ENCODE measurements around the gene EPAS1.

The EPAS1 gene

DNA sequence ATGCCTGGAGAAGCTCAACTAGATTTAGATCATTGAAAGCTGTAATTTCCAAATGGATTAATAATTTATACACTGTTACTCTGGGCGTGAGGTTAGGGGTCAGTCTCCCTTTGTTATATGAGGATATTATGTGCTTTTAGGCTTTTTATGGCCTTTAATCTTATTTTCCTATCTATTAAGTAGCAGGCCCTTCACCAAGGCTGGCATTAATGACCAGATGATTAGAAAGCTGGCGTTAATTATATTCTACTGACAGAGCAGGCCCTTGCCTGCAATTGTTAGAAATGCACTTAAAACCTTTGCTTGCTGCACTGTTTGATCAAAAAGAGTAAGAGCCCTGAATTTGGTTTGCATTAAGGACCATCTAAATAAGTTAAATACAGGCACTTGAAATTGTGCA is 75.3 kb downstream of the EPAS1 start:
- FAIRE-seq: no peak
- TF ChIP-seq, protein P1, sequence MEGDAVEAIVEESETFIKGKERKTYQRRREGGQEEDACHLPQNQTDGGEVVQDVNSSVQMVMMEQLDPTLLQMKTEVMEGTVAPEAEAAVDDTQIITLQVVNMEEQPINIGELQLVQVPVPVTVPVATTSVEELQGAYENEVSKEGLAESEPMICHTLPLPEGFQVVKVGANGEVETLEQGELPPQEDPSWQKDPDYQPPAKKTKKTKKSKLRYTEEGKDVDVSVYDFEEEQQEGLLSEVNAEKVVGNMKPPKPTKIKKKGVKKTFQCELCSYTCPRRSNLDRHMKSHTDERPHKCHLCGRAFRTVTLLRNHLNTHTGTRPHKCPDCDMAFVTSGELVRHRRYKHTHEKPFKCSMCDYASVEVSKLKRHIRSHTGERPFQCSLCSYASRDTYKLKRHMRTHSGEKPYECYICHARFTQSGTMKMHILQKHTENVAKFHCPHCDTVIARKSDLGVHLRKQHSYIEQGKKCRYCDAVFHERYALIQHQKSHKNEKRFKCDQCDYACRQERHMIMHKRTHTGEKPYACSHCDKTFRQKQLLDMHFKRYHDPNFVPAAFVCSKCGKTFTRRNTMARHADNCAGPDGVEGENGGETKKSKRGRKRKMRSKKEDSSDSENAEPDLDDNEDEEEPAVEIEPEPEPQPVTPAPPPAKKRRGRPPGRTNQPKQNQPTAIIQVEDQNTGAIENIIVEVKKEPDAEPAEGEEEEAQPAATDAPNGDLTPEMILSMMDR (IDR thresholded peaks at IDR 0.05; ENCODE audit: insufficient read depth, missing control alignments): no peak

DNA sequence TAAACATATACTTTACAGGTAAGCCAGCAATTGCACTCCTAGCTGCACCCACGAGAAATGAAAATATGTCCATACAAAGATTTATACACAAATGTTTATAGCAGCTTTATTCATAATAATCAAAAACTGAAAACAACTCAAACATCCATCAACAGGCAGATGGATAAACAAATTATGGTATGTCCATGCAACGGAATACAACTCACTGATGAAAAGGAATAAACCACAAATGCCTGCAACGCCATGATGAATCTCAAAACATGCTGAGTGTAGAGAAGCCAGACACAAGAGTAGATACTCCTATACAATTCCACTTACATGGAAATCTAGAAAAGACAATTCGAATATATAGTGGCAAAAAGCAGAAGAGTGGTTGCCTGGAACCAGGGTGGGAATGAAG is 76.0 kb downstream of the EPAS1 start:
- FAIRE-seq (no peak), DNase-seq (ENCODE audit: insufficient read length, low spot score) (no peak)
- TF ChIP-seq, protein P1 (IDR thresholded peaks at IDR 0.05; ENCODE audit: insufficient read depth, missing control alignments): no peak

More for the DNA sequence above, 75.3 kb downstream of the EPAS1 start:
- no peak for DNase-seq (ENCODE audit: insufficient read length, low spot score)

- DNase-seq (ENCODE audit: insufficient read length, low spot score) (no peak), FAIRE-seq (no peak)
- TF ChIP-seq, protein P1 (IDR thresholded peaks at IDR 0.05; ENCODE audit: insufficient read depth, missing control alignments): no peak
These were observed 78.4 kb downstream of the EPAS1 start for GRCh38 chr2:46375566-46376125.

- no peak for DNase-seq (ENCODE audit: insufficient read length, low spot score)
- TF ChIP-seq, protein P1 (IDR thresholded peaks at IDR 0.05; ENCODE audit: insufficient read depth, missing control alignments): no peak
- FAIRE-seq: no peak
These were observed 79.4 kb downstream of the EPAS1 start for GRCh38 chr2:46376586-46376985.

GRCh38 chr2:46377101-46377581 is 79.9 kb downstream of the EPAS1 start:
- TF ChIP-seq, protein P1 (IDR thresholded peaks at IDR 0.05; ENCODE audit: insufficient read depth, missing control alignments): peak; percentile 42
- FAIRE-seq: no peak
- no peak for DNase-seq (ENCODE audit: insufficient read length, low spot score)

- no peak for FAIRE-seq
- TF ChIP-seq, protein P1 (IDR thresholded peaks at IDR 0.05; ENCODE audit: insufficient read depth, missing control alignments): no peak
- DNase-seq (ENCODE audit: insufficient read length, low spot score): no peak
These were observed 80.7 kb downstream of the EPAS1 start for GRCh38 chr2:46377666-46378560.

DNA sequence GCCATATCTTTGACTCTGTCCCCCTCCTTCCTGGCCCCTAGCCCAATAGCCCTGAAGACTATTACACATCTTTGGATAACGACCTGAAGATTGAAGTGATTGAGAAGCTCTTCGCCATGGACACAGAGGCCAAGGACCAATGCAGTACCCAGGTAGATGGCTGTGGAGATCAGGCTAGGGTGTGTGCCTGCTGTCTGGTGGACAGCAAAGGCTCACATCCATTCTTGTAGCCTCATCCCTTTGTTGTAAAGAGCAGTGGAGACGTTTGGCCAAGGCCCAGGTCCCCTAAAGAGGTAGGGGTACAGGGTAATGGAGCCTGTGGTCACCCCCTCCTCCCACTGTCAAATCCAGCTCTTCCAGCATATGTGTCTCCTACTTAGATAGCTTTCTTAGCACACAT is 81.4 kb downstream of the EPAS1 start:
- TF ChIP-seq, protein P1 (IDR thresholded peaks at IDR 0.05; ENCODE audit: insufficient read depth, missing control alignments): no peak
- no peak for DNase-seq (ENCODE audit: insufficient read length, low spot score)
- FAIRE-seq: no peak

All from D721Med (cell line).